Kidney (tissue), 14 donors: Measurements from ENCODE around the gene TCN2. TPM values are rescaled to one million over a fixed set of nuclear protein-coding genes. Genes with fewer than 3 reads are reported as not detected.
A peak's percentile ranks its signal among the peaks of the same experiment; 100 is the strongest.

ENCODE experiments used
- DNase-seq, 5 donors: peaks; one replicate each; pipeline ENCODE4 v3.0.0-alpha.2; 2013 to 2020
- FAIRE-seq: peaks from 2 replicates; lab custom pipeline; 2012; peaks lifted over from hg19 to GRCh38; lab: Jason Lieb, UNC
- H3K27ac ChIP-seq, 2 donors: one replicate each; pipeline ENCODE4 v1.7.0; 2013; ENCODE audit warnings: low read depth in 2 of 2, low read length in 2 of 2, inconsistent platforms in 1 of 2
- H3K27me3 ChIP-seq: one replicate; pipeline ENCODE4 v1.7.1; 2013; ENCODE audit warnings: low read length, inconsistent platforms; ENCODE audit not compliant: control insufficient read depth, insufficient read depth
- H3K36me3 ChIP-seq, 3 donors: one replicate each; pipeline versions ENCODE4 v1.7.0 to v1.7.1; 2013; ENCODE audit warnings: low read length in 3 of 3, control low read depth in 1 of 3, inconsistent platforms in 1 of 3; ENCODE audit not compliant: insufficient read depth in 3 of 3, control insufficient read depth in 2 of 3
- H3K4me1 ChIP-seq, 3 donors: one replicate each; pipeline versions ENCODE4 v1.7.0 to v1.7.1; 2013; ENCODE audit warnings: low read length in 3 of 3, inconsistent platforms in 1 of 3, low read depth in 1 of 3; ENCODE audit not compliant: control insufficient read depth in 2 of 3, insufficient read depth in 2 of 3
- H3K4me3 ChIP-seq, 3 donors: one replicate each; pipeline versions ENCODE4 v1.7.0 to v1.8.1; 2013; ENCODE audit warnings: low read length in 3 of 3, control low read depth in 1 of 3, inconsistent platforms in 1 of 3
- H3K9ac ChIP-seq, 3 donors: one replicate each; pipeline versions ENCODE4 v1.7.0 to v1.7.1; 2013; ENCODE audit warnings: low read length in 3 of 3, control low read depth in 1 of 3, inconsistent platforms in 1 of 3
- H3K9me3 ChIP-seq, 3 donors: one replicate each; pipeline versions ENCODE4 v1.7.0 to v1.7.1; 2013; ENCODE audit warnings: low read length in 3 of 3, control low read depth in 1 of 3, inconsistent platforms in 1 of 3; ENCODE audit not compliant: control insufficient read depth in 2 of 3, insufficient read depth in 1 of 3
- CTCF ChIP-seq: IDR thresholded peaks from 3 replicates; pipeline ENCODE4 v1.5.1; 2012; ENCODE audit warnings: mild to moderate bottlenecking, moderate library complexity, borderline replicate concordance; ENCODE audit not compliant: insufficient read depth; ENCODE audit errors: extremely low read depth
- intact Hi-C: fragments of 100-400 bp; cut with DNase I; formaldehyde crosslinking; loops from one replicate; pipeline ENCODE4 v1.11.1; 2022
- polyA plus RNA-seq: library from polyadenylated mRNA; stranded (reverse); fragments of 350-450 nt; fragmentation: Illumina TruSeq; extraction: RNeasy Lipid Tissue Mini Kit (QIAGEN cat#74804); gene quantifications from one replicate; pipeline ENCODE4 v1.2.3, GENCODE V29; 2014; ENCODE audit warnings: low read depth, low replicate concordance; ENCODE audit not compliant: insufficient read depth
- total RNA-seq: library from RNA; stranded (reverse); fragmentation: NEBNext Ultra II Directional; extraction: Animal tissue kit (Norgen Biotek cat#: 25700); gene quantifications from one replicate; pipeline ENCODE4 v1.2.1, GENCODE V29; 2021
- donor health status: control.
- donor health status: control.
- donor health status: control.
- donor health status: control.
- donor health status: control.
- donor health status: DM: yes; HTN: yes; CAD: no.
- donor health status: Normal renal cell carcinoma (clear cell type).

TCN2 gene
- total and polyA plus RNA-seq, 2 donors from 2014 or later: 71.3 to 174 TPM

GRCh38 chr22:30640361-30640760, 33.4 kb downstream of the TCN2 start:
- Histone ChIP-seq H3K36me3 (no peaks in the 10 kb centered on the region), H3K4me3 (no peak overlapping the region), H3K27me3 (no peaks in the 10 kb centered on the region), H3K9ac (no peak overlapping the region), H3K4me1 (peaks cover 0 to 18% (median 12%) of the 10 kb centered on the region in 3 donors), H3K27ac (no peak overlapping the region), H3K9me3 (no peaks in the 10 kb centered on the region)
- DNase-seq (peak in 1 of 5 donors; percentile 29), FAIRE-seq (no peak)
- TF ChIP-seq CTCF: no peak
- intact Hi-C loops: no loop called here

- H3K4me1 ChIP-seq: peaks cover 0 to 16% (median 12%) of the 10 kb centered on the region in 3 donors
- FAIRE-seq: no peak
- no peaks in the 10 kb centered on the region for H3K27me3 ChIP-seq
- TF ChIP-seq CTCF: no peak
- H3K4me3 ChIP-seq: no peak overlapping the region
- no peak overlapping the region for H3K9ac ChIP-seq
- no peaks in the 10 kb centered on the region for H3K9me3 ChIP-seq
- H3K27ac ChIP-seq: no peak overlapping the region
- H3K36me3 ChIP-seq: no peaks in the 10 kb centered on the region
- peak in 1 of 5 donors; percentile 46 for DNase-seq
- intact Hi-C loops: no loop called here
Measured at GRCh38 chr22:30640839-30641430, 34.0 kb downstream of the TCN2 start.

- no peaks in the 10 kb centered on the region for H3K9me3 ChIP-seq
- H3K9ac ChIP-seq: no peak overlapping the region
- no peak overlapping the region for H3K27ac ChIP-seq
- TF ChIP-seq CTCF: no peak
- no peaks in the 10 kb centered on the region for H3K27me3 ChIP-seq
- intact Hi-C loops: no loop called here
- no peaks in the 10 kb centered on the region for H3K36me3 ChIP-seq
- FAIRE-seq (no peak), DNase-seq (peak in 1 of 5 donors; percentile 41)
- H3K4me3 ChIP-seq: no peak overlapping the region
- no peaks in the 10 kb centered on the region for H3K4me1 ChIP-seq
Measured at GRCh38 chr22:30643055-30643875, 36.3 kb downstream of the TCN2 start.
